K562 (cell line): ENCODE measurements around the gene CARS2. TPM values are rescaled to one million over a fixed set of nuclear protein-coding genes. Genes with fewer than 3 reads are reported as not detected.

Source experiments
- ATAC-seq: fragments of 200-7000 bp; cut with Tn5 transposase; 3 replicates; pipeline ENCODE4 v1.9.1; 2020; ENCODE audit warnings: moderate library complexity
- BruUV-seq: library from RNA; stranded (reverse); fragments of 400-500 nt; replicated peaks from 2 replicates; lab custom pipeline; 2021; lab: Mats Ljungman, UMichigan
- CTCF ChIA-PET: fragments of 300-600 bp; formaldehyde crosslinking; extraction: SDS; loops from one replicate; lab custom pipeline; 2021; ENCODE audit warnings: low intra/inter-chr PET ratio; lab: Yijun Ruan, JAX
- POLR2A ChIA-PET: fragments of 300-600, 350-650 bp; sonication (Branson Sonifier 250); formaldehyde crosslinking; extraction: SDS; loops from one replicate; lab custom pipeline; 2021; ENCODE audit warnings: antibody characterized with exemption, inconsistent platforms; lab: Yijun Ruan, JAX
- DNase-seq, 4 experiments: peaks; one replicate each; pipeline versions ENCODE4 v3.0.0 to v3.0.0-alpha.2; 2011 to 2018; ENCODE audit warnings: low spot score in 3 of 4, mixed read lengths in 3 of 4; ENCODE audit errors: extremely low read depth in 1 of 4
- FAIRE-seq: peaks from 2 replicates; lab custom pipeline; 2011; peaks lifted over from hg19 to GRCh38; lab: Jason Lieb, UNC
- H2AFZ ChIP-seq: 2 replicates; pipeline ENCODE4 v1.6.0; 2011; ENCODE audit warnings: low read depth, low read length, control low read depth, inconsistent platforms
- H3K27ac ChIP-seq: fragments of 200-600 bp; 3 replicates; pipeline ENCODE4 v1.8.0; 2011; ENCODE audit warnings: low read depth, mild to moderate bottlenecking, control low read depth, inconsistent platforms, low read length, moderate library complexity, mixed read lengths; ENCODE audit errors: extremely low read depth
- H3K27me3 ChIP-seq, 2 experiments: fragments of 300-600 bp in 1 of 2; 2 replicates in 1 of 2; 3 replicates in 1 of 2; pipeline versions ENCODE4 v1.6.0 to v1.8.0; 2011; ENCODE audit warnings: inconsistent platforms in 2 of 2, low read length in 2 of 2, mild to moderate bottlenecking in 1 of 2, mixed read lengths in 1 of 2, moderate library complexity in 1 of 2; ENCODE audit not compliant: control insufficient read depth in 2 of 2, insufficient read depth in 2 of 2
- H3K36me3 ChIP-seq: fragments of 300-600 bp; 3 replicates; pipeline ENCODE4 v1.8.0; 2011; ENCODE audit warnings: mild to moderate bottlenecking, low read length, inconsistent platforms; ENCODE audit not compliant: control insufficient read depth, insufficient read depth
- H3K4me1 ChIP-seq, 2 experiments: fragments of 200-600 bp in 1 of 2; replicated peaks in 1 of 2; 2 replicates in 1 of 2; 3 replicates in 1 of 2; pipeline versions ENCODE4 v1.5.1 to v1.8.0; 2011; ENCODE audit warnings: inconsistent platforms in 2 of 2, low read length in 2 of 2, mild to moderate bottlenecking in 1 of 2, mixed read lengths in 1 of 2, moderate library complexity in 1 of 2; ENCODE audit not compliant: control insufficient read depth in 2 of 2, insufficient read depth in 2 of 2
- H3K4me2 ChIP-seq: 2 replicates; pipeline ENCODE4 v1.6.1; 2011; ENCODE audit warnings: low read length, control low read depth, inconsistent platforms, mixed read lengths; ENCODE audit not compliant: insufficient read depth
- H3K4me3 ChIP-seq: fragments of 200-600 bp; sonication (generic), shearing (Covaris generic); 2 replicates; pipeline ENCODE4 v1.5.1; 2016; ENCODE audit warnings: control low read depth, inconsistent platforms
- H3K79me2 ChIP-seq: fragments of 200-600 bp; 3 replicates; pipeline ENCODE4 v1.8.0; 2011; ENCODE audit warnings: low read length, inconsistent platforms; ENCODE audit not compliant: control insufficient read depth, insufficient read depth
- H3K9ac ChIP-seq, 2 experiments: 2 replicates each; pipeline versions ENCODE4 v1.6.0 to v1.6.1; 2011; ENCODE audit warnings: low read depth in 2 of 2, low read length in 2 of 2, control low read depth in 1 of 2, inconsistent platforms in 1 of 2, mild to moderate bottlenecking in 1 of 2, mixed read lengths in 1 of 2; ENCODE audit not compliant: insufficient read depth in 1 of 2
- H3K9me1 ChIP-seq: one replicate; pipeline ENCODE4 v1.6.0; 2011; ENCODE audit warnings: inconsistent platforms, mild to moderate bottlenecking, low read length, moderate library complexity; ENCODE audit not compliant: control insufficient read depth, insufficient read depth
- H3K9me3 ChIP-seq: replicated peaks from 2 replicates; pipeline ENCODE4 v1.5.1; 2011; ENCODE audit warnings: low read depth, low read length, inconsistent platforms; ENCODE audit not compliant: control insufficient read depth, insufficient read depth
- H4K20me1 ChIP-seq: replicated peaks from 2 replicates; pipeline ENCODE4 v1.6.1; 2011; ENCODE audit warnings: low read length, inconsistent platforms, mixed read lengths; ENCODE audit not compliant: control insufficient read depth, insufficient read depth
- HNRNPUL1 ChIP-seq: fragments of 200-400 bp; formaldehyde crosslinking; IDR thresholded peaks from 2 replicates; pipeline ENCODE4 v1.6.1; 2017; ENCODE audit warnings: low read length
- KDM4B ChIP-seq, 2 experiments: fragments of 450-650 bp in 1 of 2; sonication (generic) in 1 of 2; IDR thresholded peaks; 2 replicates each; pipeline ENCODE4 v1.6.1; 2016 to 2017; ENCODE audit warnings: borderline replicate concordance in 2 of 2, antibody characterized with exemption in 1 of 2, low read depth in 1 of 2, mild to moderate bottlenecking in 1 of 2
- MGA ChIP-seq: fragments of 450-650 bp; IDR thresholded peaks from 2 replicates; pipeline ENCODE4 v1.6.1; 2016; ENCODE audit warnings: mild to moderate bottlenecking, moderate library complexity
- POU5F1 ChIP-seq: fragments of 150-350 bp; IDR thresholded peaks from 2 replicates; pipeline ENCODE4 v1.6.1; 2014; ENCODE audit warnings: borderline replicate concordance, low read length, low read depth, mild to moderate bottlenecking; ENCODE audit not compliant: partially characterized antibody
- RCOR1 ChIP-seq, 2 experiments: IDR thresholded peaks; 2 replicates each; pipeline ENCODE4 v1.6.1; 2012; ENCODE audit warnings: low read depth in 2 of 2, low read length in 2 of 2, borderline replicate concordance in 1 of 2, improper control_type of control experiment in 1 of 2
- SMAD3 ChIP-seq: fragments of 450-650 bp; formaldehyde crosslinking; conservative IDR thresholded peaks from 2 replicates; pipeline ENCODE4 v1.4.0; 2020; ENCODE audit warnings: mild to moderate bottlenecking
- SMARCA5 ChIP-seq: fragments of 450-650 bp; IDR thresholded peaks from 2 replicates; pipeline ENCODE4 v1.6.1; 2016
- ZBED1 ChIP-seq: IDR thresholded peaks from 2 replicates; pipeline ENCODE4 v1.6.1; 2014
- ZBTB34 ChIP-seq: fragments of 250-450 bp; sonication (Bioruptor Pico); IDR thresholded peaks from 2 replicates; pipeline ENCODE4 v1.8.0; 2021; ENCODE audit warnings: mild to moderate bottlenecking, moderate library complexity
- WGBS: fragments of 100-300 bp; shearing (Covaris generic); methylation state at CpG from one replicate; pipeline ENCODE4 v1.1.6; 2016; ENCODE audit warnings: low coverage, mixed read lengths; ENCODE audit not compliant: insufficient coverage; ENCODE audit errors: missing lambda C conversion rate; 5-methylcytosine and 5-hydroxymethylcytosine counted together
- in situ Hi-C: fragments of 300-500 bp; cut with MboI; formaldehyde crosslinking; loops from 4 replicates; pipeline ENCODE4 v1.15.0; 2018; ENCODE audit warnings: inconsistent platforms, mixed read lengths
- intact Hi-C: fragments of 100-400 bp; cut with micrococcal nuclease; formaldehyde crosslinking; loops from 2 replicates; pipeline ENCODE4 v1.14.2; 2022
- polyA plus RNA-seq, 8 experiments: library from polyadenylated mRNA; depleted of rRNA in 4 of 8; stranded (reverse) in 5 of 8; unstranded in 3 of 8; fragments of >200 nt; fragmentation: Nextera tagmentation in 2 of 8; fragmentation: Illumina TruSeq in 1 of 8; extraction: Ambion mirVana in 2 of 8; extraction: Trizol in 1 of 8; gene quantifications; 2 replicates each; pipeline versions ENCODE4 v1.2.1 to v1.2.3, GENCODE V29; 2011 to 2014; ENCODE audit warnings: inconsistent platforms in 1 of 8, missing spikeins in 1 of 8
- total RNA-seq, 7 experiments: library from RNA; depleted of rRNA in 6 of 7; stranded (reverse); fragments of >200 nt in 6 of 7; fragmentation: Illumina TruSeq in 2 of 7; extraction: Trizol in 2 of 7; gene quantifications; 2 replicates each; pipeline versions ENCODE4 v1.2.1 to v1.2.3, GENCODE V29; 2011 to 2021; ENCODE audit warnings: low replicate concordance in 1 of 7

The CARS2 gene
- total and polyA plus RNA-seq, 9 of the 15 experiments (the other 6 are each of a cell fraction or from before 2014, with no cell fraction given): 1.7 to 37.4 (median 30.5) TPM

- intact Hi-C loops (no loop called here), in situ Hi-C loops (no loop called here)
- ATAC-seq (no peak), FAIRE-seq (no peak), DNase-seq (no peak)
- Histone ChIP-seq H3K9ac (no peak overlapping the region), H4K20me1 (no peaks in the 10 kb centered on the region; the same call in 1 of the 2 replicates), H3K4me3 (no peak overlapping the region), H3K4me2 (no peak overlapping the region), H3K36me3 (peaks cover 39% of the 10 kb centered on the region; the same call in 2 of the 3 replicates), H2AFZ (no peak overlapping the region), H3K9me3 (no peaks in the 10 kb centered on the region), H3K79me2 (peaks cover 32% of the 10 kb centered on the region), H3K9me1 (no peaks in the 10 kb centered on the region), H3K27ac (no peak overlapping the region), H3K27me3 (no peaks in the 10 kb centered on the region), H3K4me1 (peaks cover 0 to 12% of the 10 kb centered on the region in 2 experiments; a peak in 1 of 5 replicates)
- WGBS: 96% methylated on average over 7 of the region's 12 CpGs
- BruUV-seq: no TSS peak
- ChIA-PET CTCF (no interaction called here), POLR2A (interaction anchor here (1.1 kb wide), 1 partner anchor 9 kb away, joined by 6 read pairs; no protein-coding TSS in a partner anchor)
- TF ChIP-seq KDM4B (IDR thresholded peaks at IDR 0.05; ENCODE audit: borderline replicate concordance in 2 of 2, low read depth in 1 of 2): no peak
- no peak for TF ChIP-seq RCOR1 (IDR thresholded peaks at IDR 0.05; ENCODE audit: borderline replicate concordance in 1 of 2, low read depth in 2 of 2, low read length in 2 of 2)
- no peak for TF ChIP-seq MGA
- no peak for TF ChIP-seq ZBED1
- TF ChIP-seq POU5F1: no peak
- no peak for TF ChIP-seq HNRNPUL1
- TF ChIP-seq SMARCA5: no peak
- no peak for TF ChIP-seq SMAD3 (CRISPR knock-in tag)
- no peak for TF ChIP-seq ZBTB34 (CRISPR knock-in tag)
Measured at GRCh38 chr13:110627761-110628476, 78.0 kb downstream of the CARS2 start.
